ENCODE data around the gene C11orf97.
A peak's percentile ranks its signal among the peaks of the same experiment; 100 is the strongest.
"Not testable (repeated sequence)": the region's sequence is repeated elsewhere in the genome, so short reads cannot be mapped to it uniquely, and the experiment has no call there.

The C11orf97 gene

GRCh38 chr11:94546162-94546470, 33.9 kb downstream of the C11orf97 start:
- TF ChIP-seq CTCF (conservative IDR thresholded peaks at IDR 0.05; ENCODE audit: low read depth, low read length): no peak
- peak overlapping the region; percentile 74 for H3K4me3 ChIP-seq (ENCODE audit: low read depth, low read length)
- DNase-seq (ENCODE audit: low read depth): no peak

- no peak overlapping the region for H3K4me3 ChIP-seq (ENCODE audit: low read depth, low read length)
- DNase-seq (ENCODE audit: low read depth): no peak
- peak; percentile 11 for TF ChIP-seq CTCF (conservative IDR thresholded peaks at IDR 0.05; ENCODE audit: low read depth, low read length)
Observed at GRCh38 chr11:94546886-94547285, 34.6 kb downstream of the C11orf97 start.

- no peak for TF ChIP-seq CTCF (conservative IDR thresholded peaks at IDR 0.05; ENCODE audit: low read depth, low read length)
- no peak for DNase-seq (ENCODE audit: low read depth)
- H3K4me3 ChIP-seq (ENCODE audit: low read depth, low read length): no peak overlapping the region
Observed at GRCh38 chr11:94549146-94549545, 36.9 kb downstream of the C11orf97 start.

- DNase-seq (ENCODE audit: low read depth): no peak
- no peak for TF ChIP-seq CTCF (conservative IDR thresholded peaks at IDR 0.05; ENCODE audit: low read depth, low read length)
- H3K4me3 ChIP-seq (ENCODE audit: low read depth, low read length): no peak overlapping the region
Observed at GRCh38 chr11:94550513-94550912, 38.3 kb downstream of the C11orf97 start.

- TF ChIP-seq CTCF (conservative IDR thresholded peaks at IDR 0.05; ENCODE audit: low read depth, low read length): no peak
- DNase-seq (ENCODE audit: low read depth): peak; percentile 81
- no peak overlapping the region for H3K4me3 ChIP-seq (ENCODE audit: low read depth, low read length)
Observed at GRCh38 chr11:94553938-94554337, 41.7 kb downstream of the C11orf97 start.

GRCh38 chr11:94555752-94556329, 43.6 kb downstream of the C11orf97 start:
- DNase-seq (ENCODE audit: low read depth): not testable (repeated sequence)

GRCh38 chr11:94557421-94557820, 45.2 kb downstream of the C11orf97 start:
- DNase-seq (ENCODE audit: low read depth): peak; percentile 32
- no peak for TF ChIP-seq CTCF (conservative IDR thresholded peaks at IDR 0.05; ENCODE audit: low read depth, low read length)
- H3K4me3 ChIP-seq (ENCODE audit: low read depth, low read length): no peak overlapping the region

More at GRCh38 chr11:94555752-94556329, 43.6 kb downstream of the C11orf97 start:
- H3K4me3 ChIP-seq (ENCODE audit: low read depth, low read length): not testable (repeated sequence)
